Sigmoid colon (tissue), 4 donors: ENCODE results near the gene GPC1.

Experiments used
- CTCF ChIP-seq, 4 experiments: fragments of 450-650 bp in 3 of 4; fragments of 200-600 bp in 1 of 4; IDR thresholded peaks; one replicate each; pipeline ENCODE4 v1.5.1; 2016 to 2019; ENCODE audit warnings: antibody characterized with exemption in 4 of 4, mild to moderate bottlenecking in 3 of 4, moderate library complexity in 2 of 4
- EP300 ChIP-seq, 4 donors: sonication (generic); formaldehyde crosslinking; IDR thresholded peaks; one replicate each; pipeline ENCODE4 v1.6.1; 2017; ENCODE audit warnings: antibody characterized with exemption in 4 of 4
- POLR2A ChIP-seq, 2 donors: fragments of 450-650 bp; IDR thresholded peaks; one replicate each; pipeline ENCODE4 v1.6.1; 2016; ENCODE audit warnings: antibody characterized with exemption in 2 of 2, mild to moderate bottlenecking in 2 of 2, moderate library complexity in 2 of 2
- POLR2AphosphoS5 ChIP-seq, 4 donors: sonication (generic); formaldehyde crosslinking; IDR thresholded peaks; one replicate each; pipeline ENCODE4 v1.6.1; 2017; ENCODE audit warnings: antibody characterized with exemption in 4 of 4

- TF ChIP-seq CTCF (IDR thresholded peaks at IDR 0.05) (no peak), POLR2AphosphoS5 (IDR thresholded peaks at IDR 0.05) (no peak), POLR2A (IDR thresholded peaks at IDR 0.05) (no peak), EP300 (IDR thresholded peaks at IDR 0.05) (no peak)
Measured at GRCh38 chr2:240458044-240458899, 22.8 kb downstream of the GPC1 start.
